CD4-positive, alpha-beta T cell (primary cell): ENCODE measurements around the gene LHFPL4. TPM values are rescaled to one million over a fixed set of nuclear protein-coding genes. Genes with fewer than 3 reads are reported as not detected.

Source experiments
- ATAC-seq: fragments of 200-7000 bp; cut with Tn5 transposase; one replicate; pipeline ENCODE4 v1.10.0; 2022; ENCODE audit warnings: mild to moderate bottlenecking; ENCODE audit not compliant: poor library complexity
- CTCF ChIA-PET: fragments of 350-600 bp; sonication (Branson Sonifier 250); formaldehyde crosslinking; loops from one replicate; lab custom pipeline; 2021; ENCODE audit warnings: antibody characterized with exemption, inconsistent platforms; lab: Charles Lee
- POLR2A ChIA-PET: fragments of 350-600 bp; sonication (Branson Sonifier 250); formaldehyde crosslinking; loops from one replicate; lab custom pipeline; 2021; ENCODE audit warnings: antibody characterized with exemption, inconsistent platforms; lab: Charles Lee
- DNase-seq, 14 experiments: peaks; one replicate each; pipeline ENCODE4 v3.0.0-alpha.2; 2013 to 2020; ENCODE audit warnings: mixed read lengths in 2 of 14
- H3K27ac ChIP-seq, 2 donors: one replicate each; pipeline versions ENCODE4 v1.5.1 to v1.7.0; 2013; ENCODE audit warnings: low read length in 2 of 2, low read depth in 1 of 2, mild to moderate bottlenecking in 1 of 2
- H3K27me3 ChIP-seq, 2 experiments: 1 replicate in 1 of 2; 2 replicates in 1 of 2; pipeline versions ENCODE4 v1.6.1 to v1.7.0; 2013; ENCODE audit warnings: low read length in 2 of 2, control low read depth in 1 of 2, mild to moderate bottlenecking in 1 of 2, moderate library complexity in 1 of 2; ENCODE audit not compliant: insufficient read depth in 2 of 2, control insufficient read depth in 1 of 2
- H3K36me3 ChIP-seq: one replicate; pipeline ENCODE4 v1.6.1; 2013; ENCODE audit warnings: low read length, control low read depth; ENCODE audit not compliant: insufficient read depth
- H3K4me1 ChIP-seq: one replicate; pipeline ENCODE4 v1.6.1; 2013; ENCODE audit warnings: low read length, control low read depth; ENCODE audit not compliant: insufficient read depth
- H3K4me3 ChIP-seq: one replicate; pipeline ENCODE4 v1.5.1; 2013; ENCODE audit warnings: mild to moderate bottlenecking, low read length, moderate library complexity
- H3K9me3 ChIP-seq, 2 experiments: 1 replicate in 1 of 2; 2 replicates in 1 of 2; pipeline versions ENCODE4 v1.6.1 to v1.7.0; 2013; ENCODE audit warnings: low read length in 2 of 2, mild to moderate bottlenecking in 2 of 2, control low read depth in 1 of 2, moderate library complexity in 1 of 2; ENCODE audit not compliant: control insufficient read depth in 1 of 2, insufficient read depth in 1 of 2
- H3K27ac Mint-ChIP-seq: one replicate; pipeline ENCODE4 v1.8.0; 2020; ENCODE audit warnings: mixed read lengths
- H3K27me3 Mint-ChIP-seq: one replicate; pipeline ENCODE4 v1.8.0; 2021; ENCODE audit warnings: mixed read lengths
- H3K36me3 Mint-ChIP-seq: one replicate; pipeline ENCODE4 v1.8.0; 2021; ENCODE audit warnings: low read depth, mixed read lengths
- H3K4me1 Mint-ChIP-seq: one replicate; pipeline ENCODE4 v1.8.0; 2021; ENCODE audit warnings: low read depth, mixed read lengths
- H3K4me3 Mint-ChIP-seq: one replicate; pipeline ENCODE4 v1.8.0; 2020; ENCODE audit warnings: mild to moderate bottlenecking, mixed read lengths
- H3K9me3 Mint-ChIP-seq: one replicate; pipeline ENCODE4 v1.8.0; 2020; ENCODE audit warnings: mixed read lengths
- CTCF ChIP-seq: fragments of 200-600 bp; IDR thresholded peaks from one replicate; pipeline ENCODE4 v1.8.0; 2022; ENCODE audit warnings: antibody characterized with exemption, mild to moderate bottlenecking
- intact Hi-C, 2 experiments: fragments of 100-400 bp; cut with DNase I in 1 of 2; cut with micrococcal nuclease in 1 of 2; formaldehyde crosslinking; loops; one replicate each; pipeline versions ENCODE4 v1.15.1 to v1.9.0; 2023 to 2025; cut with DNase I, micrococcal nuclease
- total RNA-seq, 174 experiments: library from RNA in 2 of 174; stranded (reverse) in 2 of 174; gene quantifications; one replicate each; pipeline ENCODE4 v1.2.3 and lab custom pipeline; 2021 to 2026

Gene LHFPL4
- total RNA-seq, 2 experiments from 2014 or later: not detected

- H3K4me3 ChIP-seq: no peak overlapping the region
- H3K27me3 ChIP-seq: no peaks in the 10 kb centered on the region
- no peaks in the 10 kb centered on the region for H3K9me3 ChIP-seq
- ATAC-seq (peak; percentile 43), DNase-seq (peak in 3 of 14 experiments; percentile 34 to 63 (median 41))
- no peak for TF ChIP-seq CTCF
- H3K27ac Mint-ChIP-seq: peak overlapping the region; percentile 74
- ChIA-PET CTCF (interaction anchor here (0.6 to 1.8 kb wide), 3 partner anchors 12 to 99 kb away, joined by 3 to 6 read pairs (median 3); no protein-coding TSS in a partner anchor), POLR2A (interaction anchor here (0.6 to 1.4 kb wide), 5 partner anchors 53 to 89 kb away, joined by 3 read pairs; partner anchors contain the start of gene THUMPD3)
- H3K4me3 Mint-ChIP-seq: no peak overlapping the region
- intact Hi-C loops: no loop called here
- peak overlapping the region in 1 of 2 donors; percentile 5 for H3K27ac ChIP-seq
- H3K4me1 Mint-ChIP-seq: peaks cover 16% of the 10 kb centered on the region
- no peaks in the 10 kb centered on the region for H3K27me3 Mint-ChIP-seq
- H3K36me3 Mint-ChIP-seq: peaks cover 90% of the 10 kb centered on the region
- H3K4me1 ChIP-seq: peaks cover 2% of the 10 kb centered on the region
- H3K9me3 Mint-ChIP-seq: no peaks in the 10 kb centered on the region
- peaks cover 90% of the 10 kb centered on the region for H3K36me3 ChIP-seq
Measured at GRCh38 chr3:9452417-9452816, 101.2 kb downstream of the LHFPL4 start.

DNA sequence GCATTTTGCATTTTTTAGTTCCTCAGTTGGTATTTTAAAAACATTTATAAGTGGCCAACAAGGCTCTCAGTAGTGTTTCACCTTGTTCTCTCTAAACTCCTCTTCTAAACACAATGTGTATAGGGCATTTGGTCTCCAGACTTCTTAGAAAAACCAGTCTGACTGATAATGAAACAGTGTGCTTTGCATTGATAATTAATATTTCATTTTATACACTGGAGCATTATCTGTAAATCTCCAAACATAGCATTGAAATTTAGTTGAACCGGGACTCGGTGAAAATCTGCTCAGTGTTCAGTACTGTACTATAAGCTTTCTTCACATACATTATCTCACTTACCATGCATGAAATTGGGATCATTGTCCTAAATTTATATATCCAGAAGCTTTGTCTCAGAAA lies 102.6 kb downstream of the LHFPL4 start:
- no peak for DNase-seq

GRCh38 chr3:9450126-9450525 lies 103.5 kb downstream of the LHFPL4 start:
- no peak for TF ChIP-seq CTCF
- H3K27ac Mint-ChIP-seq: peak overlapping the region; percentile 1
- no peaks in the 10 kb centered on the region for H3K27me3 Mint-ChIP-seq
- ATAC-seq (no peak), DNase-seq (no peak)
- POLR2A ChIA-PET: interaction anchor here (0.8 kb wide), 1 partner anchor 84 kb away, joined by 3 read pairs; no protein-coding TSS in a partner anchor
- H3K4me3 Mint-ChIP-seq: no peak overlapping the region
- CTCF ChIA-PET: no interaction called here
- peaks cover 16% of the 10 kb centered on the region for H3K4me1 Mint-ChIP-seq
- Histone ChIP-seq H3K27ac (no peak overlapping the region), H3K36me3 (peaks cover 94% of the 10 kb centered on the region), H3K4me3 (no peak overlapping the region), H3K27me3 (no peaks in the 10 kb centered on the region), H3K4me1 (peaks cover 2% of the 10 kb centered on the region), H3K9me3 (no peaks in the 10 kb centered on the region)
- intact Hi-C loops: no loop called here
- peaks cover 93% of the 10 kb centered on the region for H3K36me3 Mint-ChIP-seq
- no peaks in the 10 kb centered on the region for H3K9me3 Mint-ChIP-seq

More for the DNA sequence above, 102.6 kb downstream of the LHFPL4 start:
- no peak for ATAC-seq
- H3K4me1 ChIP-seq: peaks cover 2% of the 10 kb centered on the region
- ChIA-PET POLR2A (interaction anchor here (0.8 kb wide), 1 partner anchor 85 kb away, joined by 3 read pairs; no protein-coding TSS in a partner anchor), CTCF (no interaction called here)
- H3K27ac ChIP-seq: no peak overlapping the region
- Mint-ChIP-seq H3K9me3 (no peaks in the 10 kb centered on the region), H3K4me3 (no peak overlapping the region), H3K4me1 (peaks cover 16% of the 10 kb centered on the region), H3K27ac (peak overlapping the region; percentile 74), H3K36me3 (peaks cover 93% of the 10 kb centered on the region), H3K27me3 (no peaks in the 10 kb centered on the region)
- peaks cover 97% of the 10 kb centered on the region for H3K36me3 ChIP-seq
- no peak overlapping the region for H3K4me3 ChIP-seq
- no peaks in the 10 kb centered on the region for H3K27me3 ChIP-seq
- intact Hi-C loops: no loop called here
- no peaks in the 10 kb centered on the region for H3K9me3 ChIP-seq
- TF ChIP-seq CTCF: no peak
